ENCODE results near the gene ARHGEF7. TPM values are rescaled to one million over a fixed set of nuclear protein-coding genes. Genes with fewer than 3 reads are reported as not detected.

The ARHGEF7 gene
- total RNA-seq, 2 experiments from 2014 or later, result 78.9 to 82.0 TPM

- ATAC-seq (ENCODE audit: low read depth), result no peak
- POLR2A ChIA-PET, result no interaction called here
Measured at GRCh38 chr13:111354789-111355188, 239.7 kb downstream of the ARHGEF7 start.

More at GRCh38 chr13:111354789-111355188, 239.7 kb downstream of the ARHGEF7 start:
- no peaks in the 10 kb centered on the region for H3K4me1 Mint-ChIP-seq
- peaks cover 4% of the 10 kb centered on the region for H3K9me3 Mint-ChIP-seq
- peaks cover 2% of the 10 kb centered on the region for H3K36me3 Mint-ChIP-seq
- H3K27me3 Mint-ChIP-seq, result peaks cover 14% of the 10 kb centered on the region
- H3K4me3 Mint-ChIP-seq, result no peak overlapping the region
- DNase-seq, result no peak
- no peak overlapping the region for H3K27ac Mint-ChIP-seq

Other genes starting within 250 kb of the ARHGEF7 start
- gene ANKRD10, start 200.2 kb upstream of the ARHGEF7 start, total RNA-seq, result 100 to 1,000 TPM; 117 to 119 TPM
- gene TEX29, start 205.3 kb downstream of the ARHGEF7 start, total RNA-seq, result under 1 TPM; 0.51 to 0.80 TPM

Measured in activated naive CD8-positive, alpha-beta T cell treated with anti-CD3 and anti-CD28 coated beads, Interleukin-2, amount 10 ng/mL, durations not matched to agents 7 days and 5 days (primary cell).